ENCODE results near the gene MBD3L2B.
"Not testable (repeated sequence)": the region's sequence is repeated elsewhere in the genome, so short reads cannot be mapped to it uniquely, and the experiment has no call there.

The MBD3L2B gene

GRCh38 chr19:7021331-7021730 lies at the start of gene MBD3L2B:
Gene MBD3L2B (minus strand): TSS chr19:7021431. CDS start chr19:7021397, 34 bp downstream.
- DNase-seq (ENCODE audit: low read depth in 1 of 2, low spot score in 1 of 2): not testable (repeated sequence)

- no peak for DNase-seq (ENCODE audit: low read depth in 1 of 2, low spot score in 1 of 2)
Measured at GRCh38 chr19:7069904-7070226, 48.6 kb upstream of the MBD3L2B start.

GRCh38 chr19:7069042-7069903 lies 48.0 kb upstream of the MBD3L2B start, which contains the start of gene ZNF557:
Gene ZNF557 (plus strand): TSS chr19:7069703. CDS start chr19:7075075, 5,372 bp downstream.
- peak; percentile 96 to 99 for DNase-seq (ENCODE audit: low read depth in 1 of 2, low spot score in 1 of 2)

- no peak for DNase-seq (ENCODE audit: low read depth in 1 of 2, low spot score in 1 of 2)
Measured at GRCh38 chr19:7068599-7068998, 47.4 kb upstream of the MBD3L2B start.

- no peak for DNase-seq (ENCODE audit: low read depth in 1 of 2, low spot score in 1 of 2)
Measured at GRCh38 chr19:7067716-7068115, 46.5 kb upstream of the MBD3L2B start.

GRCh38 chr19:7067122-7067521 lies 45.9 kb upstream of the MBD3L2B start:
- not testable (repeated sequence) for DNase-seq (ENCODE audit: low read depth in 1 of 2, low spot score in 1 of 2)

GRCh38 chr19:7063764-7064418 lies 42.7 kb upstream of the MBD3L2B start:
- no peak for DNase-seq (ENCODE audit: low read depth in 1 of 2, low spot score in 1 of 2)

GRCh38 chr19:7063339-7063738 lies 42.1 kb upstream of the MBD3L2B start:
- no peak for DNase-seq (ENCODE audit: low read depth in 1 of 2, low spot score in 1 of 2)

- not testable (repeated sequence) for DNase-seq (ENCODE audit: low read depth in 1 of 2, low spot score in 1 of 2)
Measured at GRCh38 chr19:7059977-7060376, 38.7 kb upstream of the MBD3L2B start.

- DNase-seq (ENCODE audit: low read depth in 1 of 2, low spot score in 1 of 2): not testable (repeated sequence)
Measured at GRCh38 chr19:7058576-7058975, 37.3 kb upstream of the MBD3L2B start, which contains the start of gene MBD3L3. Gene MBD3L3 (minus strand): TSS chr19:7058676. CDS start chr19:7058605, 71 bp downstream.

- not testable (repeated sequence) for DNase-seq (ENCODE audit: low read depth in 1 of 2, low spot score in 1 of 2)
Measured at GRCh38 chr19:7056371-7056770, 35.1 kb upstream of the MBD3L2B start.

- DNase-seq (ENCODE audit: low read depth in 1 of 2, low spot score in 1 of 2): not testable (repeated sequence)
Measured at GRCh38 chr19:7055679-7056078, 34.4 kb upstream of the MBD3L2B start.

GRCh38 chr19:7054635-7055368 lies 33.6 kb upstream of the MBD3L2B start:
- DNase-seq (ENCODE audit: low read depth in 1 of 2, low spot score in 1 of 2): not testable (repeated sequence)

GRCh38 chr19:7052896-7053295 lies 31.7 kb upstream of the MBD3L2B start:
- not testable (repeated sequence) for DNase-seq (ENCODE audit: low read depth in 1 of 2, low spot score in 1 of 2)

- DNase-seq (ENCODE audit: low read depth in 1 of 2, low spot score in 1 of 2): not testable (repeated sequence)
Measured at GRCh38 chr19:7051421-7051820, 30.2 kb upstream of the MBD3L2B start.

GRCh38 chr19:7049021-7049420 lies 27.8 kb upstream of the MBD3L2B start, which contains the start of gene MBD3L2:
Gene MBD3L2 (plus strand): TSS chr19:7049321. CDS start chr19:7049374, 53 bp downstream.
- DNase-seq (ENCODE audit: low read depth in 1 of 2, low spot score in 1 of 2): not testable (repeated sequence)

- not testable (repeated sequence) for DNase-seq (ENCODE audit: low read depth in 1 of 2, low spot score in 1 of 2)
Measured at GRCh38 chr19:7041563-7041962, 20.3 kb upstream of the MBD3L2B start.

- DNase-seq (ENCODE audit: low read depth in 1 of 2, low spot score in 1 of 2): not testable (repeated sequence)
Measured at GRCh38 chr19:7040079-7040478, 18.8 kb upstream of the MBD3L2B start, which contains the start of gene MBD3L4. Gene MBD3L4 (minus strand): TSS chr19:7040179. CDS start chr19:7040144, 35 bp downstream.

- DNase-seq (ENCODE audit: low read depth in 1 of 2, low spot score in 1 of 2): not testable (repeated sequence)
Measured at GRCh38 chr19:7030278-7030677, 9.0 kb upstream of the MBD3L2B start, which contains the start of gene MBD3L5. Gene MBD3L5 (plus strand): TSS chr19:7030578. CDS start chr19:7030612, 34 bp downstream.

- DNase-seq (ENCODE audit: low read depth in 1 of 2, low spot score in 1 of 2): not testable (repeated sequence)
Measured at GRCh38 chr19:7028790-7029189, 7.6 kb upstream of the MBD3L2B start.

- DNase-seq (ENCODE audit: low read depth in 1 of 2, low spot score in 1 of 2): no peak
Measured at GRCh38 chr19:7018828-7019227, 2.4 kb downstream of the MBD3L2B start.
